ENCODE data around the gene MAPKAPK5.

MAPKAPK5 gene

DNA sequence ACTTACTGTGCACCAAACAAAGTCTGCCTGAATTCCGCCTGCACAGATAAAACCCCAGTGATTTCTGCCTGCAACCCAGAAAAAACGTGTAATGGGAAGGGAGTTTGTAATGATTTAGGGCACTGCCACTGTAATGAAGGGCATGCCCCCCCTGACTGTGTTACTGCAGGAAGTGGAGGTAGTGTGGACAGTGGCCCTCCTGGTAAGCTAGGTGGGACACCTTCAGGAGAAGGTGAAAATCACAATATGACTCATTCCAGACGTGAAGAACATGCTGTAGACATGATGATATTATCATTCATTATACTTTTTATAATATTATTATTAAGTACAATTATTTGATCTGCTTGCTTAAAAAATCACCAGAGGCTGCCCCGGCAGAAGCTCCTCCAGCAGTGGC, 59.2 kb downstream of the MAPKAPK5 start:
- in situ Hi-C loops (cut with MboI; ENCODE audit: low pct_unique_long_range_greater_than_20kb, low sequenced_read_pairs, unreplicated experiment), result no loop called here
- TF ChIP-seq, protein P1, sequence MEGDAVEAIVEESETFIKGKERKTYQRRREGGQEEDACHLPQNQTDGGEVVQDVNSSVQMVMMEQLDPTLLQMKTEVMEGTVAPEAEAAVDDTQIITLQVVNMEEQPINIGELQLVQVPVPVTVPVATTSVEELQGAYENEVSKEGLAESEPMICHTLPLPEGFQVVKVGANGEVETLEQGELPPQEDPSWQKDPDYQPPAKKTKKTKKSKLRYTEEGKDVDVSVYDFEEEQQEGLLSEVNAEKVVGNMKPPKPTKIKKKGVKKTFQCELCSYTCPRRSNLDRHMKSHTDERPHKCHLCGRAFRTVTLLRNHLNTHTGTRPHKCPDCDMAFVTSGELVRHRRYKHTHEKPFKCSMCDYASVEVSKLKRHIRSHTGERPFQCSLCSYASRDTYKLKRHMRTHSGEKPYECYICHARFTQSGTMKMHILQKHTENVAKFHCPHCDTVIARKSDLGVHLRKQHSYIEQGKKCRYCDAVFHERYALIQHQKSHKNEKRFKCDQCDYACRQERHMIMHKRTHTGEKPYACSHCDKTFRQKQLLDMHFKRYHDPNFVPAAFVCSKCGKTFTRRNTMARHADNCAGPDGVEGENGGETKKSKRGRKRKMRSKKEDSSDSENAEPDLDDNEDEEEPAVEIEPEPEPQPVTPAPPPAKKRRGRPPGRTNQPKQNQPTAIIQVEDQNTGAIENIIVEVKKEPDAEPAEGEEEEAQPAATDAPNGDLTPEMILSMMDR (IDR thresholded peaks at IDR 0.05; ENCODE audit: extremely low read depth, insufficient read depth, missing control alignments), result no peak
- no peak for DNase-seq (ENCODE audit: low spot score)

DNA sequence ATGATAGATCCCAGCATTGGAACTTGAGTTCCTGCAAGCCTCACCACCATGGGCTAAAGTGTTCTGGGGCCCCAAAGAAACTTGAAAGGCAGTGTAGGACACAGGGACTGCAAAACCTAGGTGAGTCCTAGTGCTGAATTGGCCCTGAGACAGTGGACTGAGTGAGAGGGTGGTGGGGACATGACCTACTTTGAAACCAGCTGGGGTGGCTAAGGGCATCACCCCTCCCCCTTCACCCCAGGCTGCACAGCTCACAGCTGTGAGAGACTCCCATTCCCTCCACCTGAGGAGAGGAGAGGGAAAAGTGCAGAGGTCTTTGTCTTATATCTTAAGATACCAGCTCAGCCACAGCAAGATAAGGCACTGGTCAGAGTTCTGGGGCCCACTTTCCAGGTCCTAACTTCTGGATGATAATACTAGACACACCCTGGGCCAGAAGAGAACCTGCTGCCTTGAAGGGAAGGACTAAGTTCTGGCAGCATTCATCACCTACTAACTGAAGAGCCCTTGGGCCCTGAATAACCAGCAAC, 62.5 kb downstream of the MAPKAPK5 start:
- in situ Hi-C loops (cut with MboI; ENCODE audit: low pct_unique_long_range_greater_than_20kb, low sequenced_read_pairs, unreplicated experiment), result no loop called here
- TF ChIP-seq, protein P1 (IDR thresholded peaks at IDR 0.05; ENCODE audit: extremely low read depth, insufficient read depth, missing control alignments), result no peak
- no peak for DNase-seq (ENCODE audit: low spot score)

DNA sequence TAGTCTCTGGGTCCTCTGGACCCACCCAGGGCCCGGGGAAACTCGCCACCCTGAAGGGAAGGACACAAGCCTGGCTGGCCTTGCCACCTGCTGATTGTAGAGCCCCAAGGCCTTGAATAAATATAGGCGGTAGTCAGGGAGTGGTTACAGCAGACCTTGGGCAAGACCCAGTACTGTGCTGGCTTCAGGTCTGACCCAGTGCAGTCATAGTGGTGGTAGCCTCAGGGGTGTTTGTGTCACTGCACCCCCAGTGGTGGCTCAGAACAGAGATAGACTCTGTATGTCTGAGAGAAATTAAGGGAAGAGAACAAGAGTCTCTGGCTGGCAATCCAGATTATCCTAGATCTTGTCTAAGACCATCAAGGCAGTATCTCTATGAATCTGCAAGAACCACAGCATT, 63.5 kb downstream of the MAPKAPK5 start:
- in situ Hi-C loops (cut with MboI; ENCODE audit: low pct_unique_long_range_greater_than_20kb, low sequenced_read_pairs, unreplicated experiment), result no loop called here
- DNase-seq (ENCODE audit: low spot score), result no peak
- TF ChIP-seq, protein P1 (IDR thresholded peaks at IDR 0.05; ENCODE audit: extremely low read depth, insufficient read depth, missing control alignments), result no peak

DNA sequence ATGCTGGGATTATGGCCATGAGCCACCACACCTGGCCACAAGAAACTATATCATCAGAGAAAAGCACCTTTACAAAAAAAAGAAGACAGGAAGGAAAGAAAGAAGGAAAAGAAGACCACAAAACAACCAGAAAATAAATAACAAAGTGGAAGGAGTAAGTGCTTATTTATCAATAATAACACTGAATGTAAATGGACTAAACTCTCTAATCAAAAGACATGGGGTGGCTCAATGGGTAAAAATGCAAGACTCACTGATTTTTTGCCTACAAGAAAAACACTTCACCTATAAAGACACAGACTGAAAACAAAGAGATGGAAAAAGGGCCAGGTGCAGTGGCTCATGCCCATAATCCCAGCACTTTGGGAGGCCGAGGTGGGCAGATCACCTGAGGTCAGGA, 65.7 kb downstream of the MAPKAPK5 start:
- in situ Hi-C loops (cut with MboI; ENCODE audit: low pct_unique_long_range_greater_than_20kb, low sequenced_read_pairs, unreplicated experiment), result no loop called here
- TF ChIP-seq, protein P1 (IDR thresholded peaks at IDR 0.05; ENCODE audit: extremely low read depth, insufficient read depth, missing control alignments), result no peak
- no peak for DNase-seq (ENCODE audit: low spot score)

DNA sequence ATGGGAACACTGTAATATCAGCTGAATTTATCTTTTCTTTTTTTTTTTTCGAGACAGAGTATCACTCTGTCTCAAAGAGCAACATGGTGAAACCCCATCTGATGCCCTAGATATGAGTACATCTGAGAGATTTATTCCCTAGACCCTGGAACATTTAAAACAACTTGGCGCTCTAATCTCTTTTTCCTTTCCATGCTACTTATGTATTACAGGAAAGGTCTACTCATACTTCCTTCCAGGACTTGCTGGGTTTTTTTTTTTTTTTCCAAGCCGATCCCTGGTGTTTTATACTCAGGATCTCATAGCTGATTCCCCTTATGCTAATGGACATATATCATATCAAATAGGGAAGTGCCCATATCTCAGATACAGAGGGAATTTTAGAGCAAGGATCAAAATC, 83.1 kb downstream of the MAPKAPK5 start:
- in situ Hi-C loops (cut with MboI; ENCODE audit: low pct_unique_long_range_greater_than_20kb, low sequenced_read_pairs, unreplicated experiment), result loop anchor here (25.0 kb wide), 2 partner anchors 237 to 462 kb away; partner anchors contain the start of gene HECTD4
- DNase-seq (ENCODE audit: low spot score), result no peak
- TF ChIP-seq, protein P1 (IDR thresholded peaks at IDR 0.05; ENCODE audit: extremely low read depth, insufficient read depth, missing control alignments), result no peak

DNA sequence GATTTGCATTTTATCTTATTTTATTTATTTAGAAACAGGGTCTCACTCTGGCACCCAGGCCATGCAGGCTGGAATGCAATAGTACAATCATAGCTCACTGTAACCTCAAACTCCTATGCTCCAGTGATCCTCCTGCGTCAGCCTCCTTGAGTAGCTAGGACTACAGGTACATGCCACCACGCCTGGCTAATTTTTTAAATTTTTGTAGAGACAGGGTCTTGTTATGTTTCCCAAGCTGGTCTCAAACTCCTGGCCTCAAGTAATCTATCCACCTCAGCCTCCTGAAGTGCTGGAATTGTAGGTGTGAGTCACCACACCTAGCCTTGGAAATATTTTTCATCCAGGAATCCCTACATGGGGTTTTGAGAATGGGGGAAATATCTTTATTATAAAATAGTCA, 84.6 kb downstream of the MAPKAPK5 start:
- TF ChIP-seq, protein P1 (IDR thresholded peaks at IDR 0.05; ENCODE audit: extremely low read depth, insufficient read depth, missing control alignments), result no peak
- no peak for DNase-seq (ENCODE audit: low spot score)
- in situ Hi-C loops (cut with MboI; ENCODE audit: low pct_unique_long_range_greater_than_20kb, low sequenced_read_pairs, unreplicated experiment), result loop anchor here (25.0 kb wide), 2 partner anchors 236 to 461 kb away; partner anchors contain the start of gene HECTD4

Measured in GM13977 (cell line).